ENCODE results near the gene GPR39.

GPR39 gene

GRCh38 chr2:132605236-132606180 is 188.9 kb downstream of the GPR39 start:
- no peak for DNase-seq (ENCODE audit: low read depth)

- DNase-seq (ENCODE audit: low read depth), result no peak
These were observed 190.0 kb downstream of the GPR39 start for GRCh38 chr2:132606649-132607048.

- DNase-seq (ENCODE audit: low read depth), result no peak
These were observed 191.0 kb downstream of the GPR39 start for GRCh38 chr2:132607426-132608090.

GRCh38 chr2:132608311-132608710 is 191.7 kb downstream of the GPR39 start:
- DNase-seq (ENCODE audit: low read depth), result no peak

- DNase-seq (ENCODE audit: low read depth), result no peak
These were observed 192.7 kb downstream of the GPR39 start for GRCh38 chr2:132609101-132609890.

GRCh38 chr2:132611719-132612118 is 195.1 kb downstream of the GPR39 start:
- no peak for DNase-seq (ENCODE audit: low read depth)

GRCh38 chr2:132615329-132616085 is 198.9 kb downstream of the GPR39 start:
- DNase-seq (ENCODE audit: low read depth), result no peak

GRCh38 chr2:132617989-132618388 is 201.4 kb downstream of the GPR39 start:
- no peak for DNase-seq (ENCODE audit: low read depth)

GRCh38 chr2:132618734-132619133 is 202.1 kb downstream of the GPR39 start:
- DNase-seq (ENCODE audit: low read depth), result no peak

- no peak for DNase-seq (ENCODE audit: low read depth)
These were observed 203.5 kb downstream of the GPR39 start for GRCh38 chr2:132620115-132620514.

- no peak for DNase-seq (ENCODE audit: low read depth)
These were observed 204.7 kb downstream of the GPR39 start for GRCh38 chr2:132621131-132621875.

GRCh38 chr2:132623096-132623839 is 206.7 kb downstream of the GPR39 start:
- DNase-seq (ENCODE audit: low read depth), result no peak

- DNase-seq (ENCODE audit: low read depth), result no peak
These were observed 210.9 kb downstream of the GPR39 start for GRCh38 chr2:132627536-132627935.

GRCh38 chr2:132632000-132632649 is 215.5 kb downstream of the GPR39 start:
- no peak for DNase-seq (ENCODE audit: low read depth)

- no peak for DNase-seq (ENCODE audit: low read depth)
These were observed 217.0 kb downstream of the GPR39 start for GRCh38 chr2:132633635-132634034.

- DNase-seq (ENCODE audit: low read depth), result no peak
These were observed 219.7 kb downstream of the GPR39 start for GRCh38 chr2:132636346-132636745.

- no peak for DNase-seq (ENCODE audit: low read depth)
These were observed 221.9 kb downstream of the GPR39 start for GRCh38 chr2:132638313-132639040.

GRCh38 chr2:132640116-132640515 is 223.5 kb downstream of the GPR39 start:
- no peak for DNase-seq (ENCODE audit: low read depth)

GRCh38 chr2:132641819-132642218 is 225.2 kb downstream of the GPR39 start:
- DNase-seq (ENCODE audit: low read depth), result no peak

Measured in CMK (cell line).